Thoracic aorta (tissue), 2 donors: Measurements from ENCODE around the gene IFNA7. TPM values are rescaled to one million over a fixed set of nuclear protein-coding genes. Genes with fewer than 3 reads are reported as not detected.
"Not testable (repeated sequence)": the region's sequence is repeated elsewhere in the genome, so short reads cannot be mapped to it uniquely, and the experiment has no call there.

Experiments
- ATAC-seq: fragments of 150-250 bp; one replicate; pipeline ENCODE4 v1.8.0; 2017; ENCODE audit warnings: low read depth; ENCODE audit not compliant: insufficient number of reproducible peaks, low FRiP score
- DNase-seq: peaks from one replicate; pipeline ENCODE4 v3.0.0-alpha.2; 2020; ENCODE audit warnings: low spot score
- H3K27ac ChIP-seq, 2 donors: fragments of 200-600 bp; sonication (generic); 1 replicate in 1 of 2; 2 replicates in 1 of 2; pipeline ENCODE4 v1.5.1; 2016; ENCODE audit warnings: mild to moderate bottlenecking in 2 of 2, moderate library complexity in 2 of 2
- H3K27me3 ChIP-seq: fragments of 200-600 bp; sonication (generic); replicated peaks from 2 replicates; pipeline ENCODE4 v1.6.0; 2016; ENCODE audit warnings: mild to moderate bottlenecking; ENCODE audit not compliant: insufficient read depth
- H3K36me3 ChIP-seq: fragments of 200-600 bp; sonication (generic); one replicate; pipeline ENCODE4 v1.5.1; 2016
- H3K4me1 ChIP-seq, 2 donors: fragments of 200-600 bp; sonication (generic); 1 replicate in 1 of 2; 2 replicates in 1 of 2; pipeline versions ENCODE4 v1.5.1 to v1.6.0; 2016; ENCODE audit warnings: low read depth in 2 of 2, mild to moderate bottlenecking in 1 of 2; ENCODE audit not compliant: control insufficient read depth in 1 of 2
- H3K4me3 ChIP-seq: fragments of 200-600 bp; sonication (generic); 2 replicates; pipeline ENCODE4 v1.5.1; 2016; ENCODE audit warnings: mild to moderate bottlenecking
- H3K9me3 ChIP-seq: fragments of 200-600 bp; sonication (generic); 2 replicates; pipeline ENCODE4 v1.5.1; 2016
- CTCF ChIP-seq: fragments of 200-600 bp; sonication (generic); IDR thresholded peaks from one replicate; pipeline ENCODE4 v1.5.1; 2019; ENCODE audit warnings: antibody characterized with exemption
- total RNA-seq, 2 donors: library from RNA; depleted of rRNA; stranded (reverse); fragments of >200 nt; gene quantifications; one replicate each; pipeline versions ENCODE4 v1.1.0 to v1.2.3, GENCODE V29; 2016

IFNA7 gene
- total RNA-seq, 2 donors from 2014 or later: not detected

GRCh38 chr9:21210311-21210710 is 8.3 kb upstream of the IFNA7 start:
- no peak for TF ChIP-seq CTCF
- H3K4me3 ChIP-seq: no peak overlapping the region
- DNase-seq: no peak
- H3K9me3 ChIP-seq: no peaks in the 10 kb centered on the region
- H3K27ac ChIP-seq: no peak overlapping the region
- no peaks in the 10 kb centered on the region for H3K4me1 ChIP-seq
- H3K36me3 ChIP-seq: no peaks in the 10 kb centered on the region
- H3K27me3 ChIP-seq: no peaks in the 10 kb centered on the region
- ATAC-seq: no peak

- H3K27me3 ChIP-seq: not testable (repeated sequence)
These were observed 5.0 kb upstream of the IFNA7 start, which contains the start of gene IFNA10 for GRCh38 chr9:21207043-21207442. IFNA10 (minus strand) TSS chr9:21207143; CDS start chr9:21207097, 46 bp downstream.

GRCh38 chr9:21205204-21205603 is 3.2 kb upstream of the IFNA7 start:
- ATAC-seq: no peak
- no peak for DNase-seq
- no peak for TF ChIP-seq CTCF
- H3K27me3 ChIP-seq: no peaks in the 10 kb centered on the region
- no peak overlapping the region for H3K4me3 ChIP-seq
- no peak overlapping the region for H3K27ac ChIP-seq
- H3K9me3 ChIP-seq: no peaks in the 10 kb centered on the region
- H3K4me1 ChIP-seq: no peaks in the 10 kb centered on the region
- H3K36me3 ChIP-seq: no peaks in the 10 kb centered on the region

More at GRCh38 chr9:21207043-21207442, 5.0 kb upstream of the IFNA7 start, which contains the start of gene IFNA10:
- H3K4me1 ChIP-seq, DNase-seq, H3K9me3 ChIP-seq, H3K36me3 ChIP-seq, H3K4me3 ChIP-seq, H3K27ac ChIP-seq, ATAC-seq: not testable (repeated sequence)

GRCh38 chr9:21194867-21195776 is 6.9 kb downstream of the IFNA7 start:
- DNase-seq, ATAC-seq: not testable (repeated sequence)

GRCh38 chr9:21187487-21187886 is 14.5 kb downstream of the IFNA7 start, which contains the start of gene IFNA4:
IFNA4 (minus strand) TSS chr9:21187587; CDS start chr9:21187531, 56 bp downstream.
- H3K36me3 ChIP-seq, DNase-seq, H3K27ac ChIP-seq, H3K27me3 ChIP-seq, H3K4me1 ChIP-seq, H3K4me3 ChIP-seq, ATAC-seq, H3K9me3 ChIP-seq: not testable (repeated sequence)

More at GRCh38 chr9:21194867-21195776, 6.9 kb downstream of the IFNA7 start:
- not testable (repeated sequence) for H3K9me3 ChIP-seq, H3K27me3 ChIP-seq, H3K4me1 ChIP-seq, H3K36me3 ChIP-seq, H3K27ac ChIP-seq
- H3K4me3 ChIP-seq: peak overlapping the region; percentile 38

GRCh38 chr9:21182810-21183736 is 18.9 kb downstream of the IFNA7 start:
- not testable (repeated sequence) for H3K4me3 ChIP-seq, DNase-seq, H3K9me3 ChIP-seq, H3K27ac ChIP-seq, H3K36me3 ChIP-seq, H3K27me3 ChIP-seq, H3K4me1 ChIP-seq
- peak; percentile 36 for ATAC-seq
- TF ChIP-seq CTCF: peak; percentile 17
